Dendritic cell treated with granulocyte-macrophage colony-stimulating factor and Interleukin-4, amounts not matched to agents 40 ng/mL and 50 ng/mL, for 4 days (primary cell): ENCODE results near the gene PTDSS2.

Experiments
- H3K27ac Mint-ChIP-seq: one replicate; pipeline ENCODE4 v1.8.0; 2022; ENCODE audit warnings: mild to moderate bottlenecking, mixed read lengths
- H3K27me3 Mint-ChIP-seq: one replicate; pipeline ENCODE4 v1.8.0; 2022; ENCODE audit warnings: mild to moderate bottlenecking, mixed read lengths
- H3K36me3 Mint-ChIP-seq: one replicate; pipeline ENCODE4 v1.8.0; 2022; ENCODE audit warnings: low read depth, mixed read lengths
- H3K4me1 Mint-ChIP-seq: one replicate; pipeline ENCODE4 v1.8.0; 2022; ENCODE audit warnings: low read depth, mixed read lengths
- H3K4me3 Mint-ChIP-seq: one replicate; pipeline ENCODE4 v1.8.0; 2022; ENCODE audit warnings: mild to moderate bottlenecking, moderate library complexity, mixed read lengths
- H3K9me3 Mint-ChIP-seq: one replicate; pipeline ENCODE4 v1.8.0; 2022; ENCODE audit warnings: mixed read lengths
- intact Hi-C: fragments of 100-400 bp; cut with micrococcal nuclease; formaldehyde crosslinking; loops from one replicate; pipeline ENCODE4 v1.15.0; 2022

Gene PTDSS2

DNA sequence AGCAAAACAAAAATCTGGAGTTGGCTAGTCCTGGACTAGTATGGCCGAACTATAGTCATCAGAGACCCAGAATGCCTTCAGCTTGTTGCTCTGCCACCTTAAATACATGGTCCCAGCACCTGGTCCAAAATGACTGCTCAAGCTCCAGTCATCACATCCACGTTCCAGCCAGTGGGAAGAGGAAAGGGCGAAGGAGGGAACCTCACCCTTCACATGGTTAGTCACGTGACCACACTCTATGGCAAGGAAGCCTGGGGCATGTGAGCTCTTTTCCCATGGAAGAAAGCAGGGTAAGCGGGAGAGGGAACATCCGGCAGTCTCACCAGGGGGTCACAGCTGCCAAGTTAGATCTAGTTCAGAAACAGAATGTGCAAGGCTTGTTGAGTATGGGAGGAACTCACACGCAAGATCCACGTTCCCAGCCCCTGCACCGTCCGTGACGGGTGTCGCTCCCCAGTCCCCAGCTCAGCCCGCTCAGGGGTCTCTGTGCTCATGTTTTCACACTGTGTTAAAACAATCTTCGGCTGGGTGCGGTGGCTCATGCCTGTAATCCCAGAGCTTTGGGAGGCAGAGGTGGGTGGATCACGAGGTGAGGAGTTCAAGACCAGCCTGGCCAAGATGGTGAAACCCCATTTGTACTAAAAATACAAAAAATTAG lies 6.4 kb upstream of the PTDSS2 start:
- Mint-ChIP-seq H3K27me3 (peaks cover 57% of the 10 kb centered on the region), H3K36me3 (no peaks in the 10 kb centered on the region), H3K4me3 (no peak overlapping the region), H3K27ac (peak overlapping the region; percentile 45), H3K9me3 (no peaks in the 10 kb centered on the region), H3K4me1 (peaks cover 12% of the 10 kb centered on the region)
- intact Hi-C loops = no loop called here

GRCh38 chr11:444396-445144 lies 5.5 kb upstream of the PTDSS2 start:
- Mint-ChIP-seq H3K9me3 (no peaks in the 10 kb centered on the region), H3K27me3 (peaks cover 55% of the 10 kb centered on the region), H3K36me3 (no peaks in the 10 kb centered on the region), H3K27ac (no peak overlapping the region), H3K4me1 (peaks cover 12% of the 10 kb centered on the region), H3K4me3 (no peak overlapping the region)
- intact Hi-C loops = no loop called here

DNA sequence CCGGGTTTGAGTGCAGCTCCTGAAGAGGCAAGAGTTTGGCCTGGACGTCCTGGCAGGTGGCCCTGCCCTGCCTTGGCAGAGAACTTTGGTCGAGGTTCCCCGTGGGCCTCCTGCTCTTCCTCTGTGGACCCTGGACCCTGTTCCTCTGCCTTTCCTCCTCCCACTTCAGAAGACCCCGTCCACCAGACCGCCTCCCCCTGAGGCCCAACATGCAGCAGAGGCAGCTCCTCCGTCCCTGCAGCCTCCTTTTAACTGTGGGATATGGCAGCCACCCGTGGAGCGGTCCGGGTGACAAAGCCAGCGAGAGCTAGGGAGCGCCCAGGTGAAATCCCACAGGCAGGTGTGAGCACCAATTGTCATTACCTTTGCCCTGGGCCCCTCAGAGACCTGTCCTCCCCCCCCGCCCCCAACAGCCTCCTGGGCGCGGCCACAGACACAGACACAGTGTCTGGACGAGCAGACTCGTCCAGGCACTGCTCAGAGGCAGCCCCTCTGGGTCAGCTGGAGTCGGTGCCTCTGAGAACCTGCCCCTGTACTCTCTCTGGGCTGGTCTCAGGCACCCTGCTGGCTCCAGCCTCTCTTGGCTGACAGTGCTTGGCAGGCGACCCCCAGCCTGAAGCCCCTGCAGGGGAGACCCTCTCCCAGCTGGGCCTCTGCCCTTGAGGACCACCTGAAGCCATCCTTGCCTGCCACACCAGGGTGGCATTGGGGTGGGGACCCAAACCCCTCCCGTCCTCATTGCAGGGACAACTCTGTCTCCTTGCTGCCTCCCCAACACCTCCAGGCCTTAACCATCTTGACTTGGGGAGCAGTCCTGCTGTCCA lies 4.1 kb upstream of the PTDSS2 start:
- H3K27ac Mint-ChIP-seq = no peak overlapping the region

GRCh38 chr11:446891-447290 lies 3.2 kb upstream of the PTDSS2 start:
- Mint-ChIP-seq H3K4me3 (no peak overlapping the region), H3K36me3 (peaks cover 7% of the 10 kb centered on the region), H3K27ac (no peak overlapping the region), H3K9me3 (no peaks in the 10 kb centered on the region), H3K4me1 (peaks cover 25% of the 10 kb centered on the region), H3K27me3 (peaks cover 35% of the 10 kb centered on the region)
- intact Hi-C loops = no loop called here

More for the DNA sequence above, 4.1 kb upstream of the PTDSS2 start:
- intact Hi-C loops = no loop called here
- Mint-ChIP-seq H3K9me3 (no peaks in the 10 kb centered on the region), H3K27me3 (peaks cover 41% of the 10 kb centered on the region), H3K4me1 (peaks cover 16% of the 10 kb centered on the region), H3K36me3 (peaks cover 5% of the 10 kb centered on the region), H3K4me3 (no peak overlapping the region)

DNA sequence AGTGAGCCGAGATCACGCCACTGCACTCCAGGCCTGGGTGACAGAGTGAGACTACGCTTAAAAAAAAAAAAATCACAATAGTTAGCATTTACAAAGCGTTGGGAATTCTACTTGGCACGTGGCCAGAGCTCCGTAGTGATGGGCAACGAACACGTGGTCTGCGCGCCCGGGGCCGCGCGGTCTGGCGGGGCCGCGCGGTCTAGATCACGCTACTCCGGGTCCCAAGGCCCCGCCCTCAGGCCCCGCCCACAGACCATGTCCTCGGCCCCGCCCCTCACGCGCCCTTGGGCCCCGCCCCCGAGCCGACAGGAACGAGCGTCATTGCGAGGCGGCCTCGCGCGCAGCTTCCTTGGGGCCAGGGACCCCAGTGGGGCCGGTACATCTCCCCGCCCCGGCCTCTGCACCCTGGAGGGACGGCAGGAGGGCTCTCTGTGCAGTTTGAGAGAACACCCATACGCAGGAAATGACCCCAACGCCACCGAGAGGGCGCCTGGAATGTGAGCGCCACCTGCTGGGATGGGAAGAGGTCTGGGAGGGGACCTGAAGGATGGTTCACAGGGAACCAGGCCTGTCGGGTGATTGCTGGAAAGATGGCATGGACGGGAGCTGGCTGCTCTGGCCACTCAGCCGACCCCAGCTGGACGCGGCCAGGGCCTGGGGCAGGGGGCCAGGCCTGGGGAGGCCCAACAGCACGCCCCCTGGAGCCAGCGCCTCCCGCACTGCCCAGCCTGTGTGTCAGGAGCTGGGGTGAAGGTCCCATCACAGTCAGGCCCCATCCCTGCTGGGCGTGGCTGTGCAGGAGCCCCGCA lies 2.0 kb upstream of the PTDSS2 start:
- Mint-ChIP-seq H3K36me3 (peaks cover 19% of the 10 kb centered on the region), H3K27ac (peak overlapping the region; percentile 96), H3K4me1 (peaks cover 31% of the 10 kb centered on the region)

GRCh38 chr11:450809-451451 lies 851 bp downstream of the PTDSS2 start:
- Mint-ChIP-seq H3K4me3 (peak overlapping the region; percentile 94), H3K4me1 (peaks cover 24% of the 10 kb centered on the region), H3K27me3 (peaks cover 9% of the 10 kb centered on the region), H3K9me3 (no peaks in the 10 kb centered on the region), H3K36me3 (peaks cover 47% of the 10 kb centered on the region), H3K27ac (peak overlapping the region; percentile 96)
- intact Hi-C loops = loop anchor here (1.0 kb wide), 1 partner anchor 67 kb away; no protein-coding TSS in a partner anchor

More for the DNA sequence above, 2.0 kb upstream of the PTDSS2 start:
- Mint-ChIP-seq H3K9me3 (no peaks in the 10 kb centered on the region), H3K4me3 (peak overlapping the region; percentile 94), H3K27me3 (peaks cover 25% of the 10 kb centered on the region)
- intact Hi-C loops = loop anchor here (1.0 to 2.0 kb wide), 4 partner anchors 33 to 241 kb away; partner anchors contain the start of genes BET1L, RIC8A, RNH1 and SIGIRR

DNA sequence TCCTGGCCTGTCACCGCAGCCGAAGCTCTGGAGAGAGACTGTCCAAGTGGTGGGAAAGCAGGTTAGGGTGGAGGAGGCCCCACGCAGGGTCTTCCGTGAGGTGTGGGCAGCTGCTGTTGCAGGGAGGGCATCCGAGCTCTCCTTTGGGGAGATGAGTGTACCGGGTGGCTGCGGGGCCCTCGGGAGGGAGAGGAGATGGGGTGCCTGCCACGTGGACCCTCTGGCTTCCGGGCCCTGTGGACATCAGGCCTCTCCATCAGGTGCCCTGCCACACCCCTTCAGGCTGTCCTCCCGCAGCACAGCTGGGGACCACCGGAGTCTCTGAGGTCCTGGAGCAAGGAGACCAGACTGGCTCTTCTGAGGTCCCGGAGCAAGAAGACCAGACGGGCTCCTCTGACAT lies 1.7 kb downstream of the PTDSS2 start:
- Mint-ChIP-seq H3K36me3 (peaks cover 55% of the 10 kb centered on the region), H3K4me3 (peak overlapping the region; percentile 94), H3K4me1 (peaks cover 28% of the 10 kb centered on the region), H3K9me3 (no peaks in the 10 kb centered on the region), H3K27ac (peak overlapping the region; percentile 96), H3K27me3 (peaks cover 5% of the 10 kb centered on the region)
- intact Hi-C loops = no loop called here

- H3K4me3 Mint-ChIP-seq = no peak overlapping the region
These were observed 2.2 kb downstream of the PTDSS2 start for GRCh38 chr11:452203-452744.

DNA sequence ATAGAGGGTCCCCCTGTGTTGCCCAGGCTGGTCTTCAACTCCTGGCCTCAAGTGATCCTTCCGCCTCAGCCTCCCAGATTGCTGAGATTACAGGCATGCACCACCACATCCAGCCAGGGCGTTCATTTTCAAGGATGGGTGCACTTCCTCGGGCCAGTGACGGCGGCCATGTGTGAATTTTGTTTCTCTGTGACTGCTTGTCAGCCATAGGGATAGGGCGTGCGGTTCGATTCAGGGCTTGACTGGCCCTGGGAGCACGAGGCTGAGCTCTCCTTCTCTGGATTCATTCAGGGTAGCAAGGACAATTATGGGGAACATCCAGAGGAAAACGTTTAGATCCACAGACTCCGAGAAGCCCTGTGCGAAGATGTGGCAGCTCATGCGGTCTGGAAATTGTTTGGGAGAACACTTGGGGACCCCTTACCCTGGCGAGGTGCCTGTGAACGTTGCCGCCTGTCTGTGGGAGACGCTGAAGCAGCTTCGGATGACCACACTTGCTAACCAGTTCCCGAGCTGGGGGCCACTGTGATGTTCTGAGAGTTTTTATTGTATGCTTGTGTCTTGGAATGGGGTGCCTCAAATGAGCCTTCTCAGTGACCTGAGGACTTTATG lies 2.9 kb downstream of the PTDSS2 start:
- Mint-ChIP-seq H3K9me3 (no peaks in the 10 kb centered on the region), H3K4me3 (no peak overlapping the region), H3K27ac (no peak overlapping the region), H3K4me1 (peaks cover 37% of the 10 kb centered on the region), H3K36me3 (peaks cover 62% of the 10 kb centered on the region), H3K27me3 (peaks cover 2% of the 10 kb centered on the region)
- intact Hi-C loops = no loop called here

More at GRCh38 chr11:452203-452744, 2.2 kb downstream of the PTDSS2 start:
- no peaks in the 10 kb centered on the region for H3K9me3 Mint-ChIP-seq
- no peak overlapping the region for H3K27ac Mint-ChIP-seq
- H3K36me3 Mint-ChIP-seq = peaks cover 59% of the 10 kb centered on the region
- H3K4me1 Mint-ChIP-seq = peaks cover 33% of the 10 kb centered on the region
- intact Hi-C loops = no loop called here
- peaks cover 2% of the 10 kb centered on the region for H3K27me3 Mint-ChIP-seq

DNA sequence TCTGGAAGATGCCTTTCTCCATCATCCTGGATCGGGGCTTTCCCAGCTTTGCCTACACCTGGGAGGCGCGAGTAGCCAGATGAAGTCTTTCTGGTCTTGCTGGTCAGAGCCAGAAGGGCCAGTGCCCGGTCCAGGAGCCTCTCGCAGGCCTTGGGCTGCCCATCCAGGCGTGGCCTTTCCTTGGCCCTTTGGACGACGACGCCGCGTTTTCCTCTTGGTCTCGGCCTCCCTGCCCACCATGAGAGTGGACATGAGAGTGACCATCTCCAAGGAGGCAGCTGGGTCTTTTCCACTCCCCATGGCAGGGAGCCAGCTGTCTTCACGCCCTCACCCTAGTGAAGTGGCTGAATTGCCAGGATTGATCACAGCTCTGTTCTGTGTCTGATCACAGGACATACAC lies 3.5 kb downstream of the PTDSS2 start:
- peaks cover 37% of the 10 kb centered on the region for H3K4me1 Mint-ChIP-seq
- peaks cover 2% of the 10 kb centered on the region for H3K27me3 Mint-ChIP-seq
- intact Hi-C loops = no loop called here
- H3K4me3 Mint-ChIP-seq = no peak overlapping the region
- H3K27ac Mint-ChIP-seq = no peak overlapping the region
- H3K9me3 Mint-ChIP-seq = no peaks in the 10 kb centered on the region
- peaks cover 62% of the 10 kb centered on the region for H3K36me3 Mint-ChIP-seq

- no peak overlapping the region for H3K4me3 Mint-ChIP-seq
- intact Hi-C loops = no loop called here
- peaks cover 2% of the 10 kb centered on the region for H3K27me3 Mint-ChIP-seq
- H3K4me1 Mint-ChIP-seq = peaks cover 37% of the 10 kb centered on the region
- H3K36me3 Mint-ChIP-seq = peaks cover 66% of the 10 kb centered on the region
- no peak overlapping the region for H3K27ac Mint-ChIP-seq
- H3K9me3 Mint-ChIP-seq = no peaks in the 10 kb centered on the region
These were observed 4.0 kb downstream of the PTDSS2 start for GRCh38 chr11:454043-454442.

- H3K27ac Mint-ChIP-seq = no peak overlapping the region
- H3K36me3 Mint-ChIP-seq = peaks cover 75% of the 10 kb centered on the region
- H3K27me3 Mint-ChIP-seq = peaks cover 2% of the 10 kb centered on the region
- no peak overlapping the region for H3K4me3 Mint-ChIP-seq
- H3K9me3 Mint-ChIP-seq = no peaks in the 10 kb centered on the region
- peaks cover 37% of the 10 kb centered on the region for H3K4me1 Mint-ChIP-seq
- intact Hi-C loops = no loop called here
These were observed 4.9 kb downstream of the PTDSS2 start for GRCh38 chr11:454801-455565.
